Renal pelvis (tissue), 4 donors: ENCODE results near the gene POLRMT. TPM values are rescaled to one million over a fixed set of nuclear protein-coding genes. Genes with fewer than 3 reads are reported as not detected.
"Not testable (repeated sequence)": the region's sequence is repeated elsewhere in the genome, so short reads cannot be mapped to it uniquely, and the experiment has no call there.

ENCODE experiments used
- DNase-seq: peaks from one replicate; pipeline ENCODE4 v3.0.0-alpha.2; 2013
- polyA plus RNA-seq, 3 donors: library from polyadenylated mRNA; unstranded; fragments of 120-200 nt; gene quantifications; one replicate each; pipeline ENCODE4 v1.2.1, GENCODE V29; 2013; ENCODE audit not compliant: insufficient read length in 3 of 3

POLRMT gene
- polyA plus RNA-seq, 3 donors: 64.7 to 78.3 (median 70.9) TPM

GRCh38 chr19:666985-667573, 33.7 kb upstream of the POLRMT start:
- not testable (repeated sequence) for DNase-seq

GRCh38 chr19:664913-665443, 31.6 kb upstream of the POLRMT start:
- peak; percentile 86 for DNase-seq

GRCh38 chr19:663682-664117, 30.4 kb upstream of the POLRMT start:
- DNase-seq: no peak

DNA sequence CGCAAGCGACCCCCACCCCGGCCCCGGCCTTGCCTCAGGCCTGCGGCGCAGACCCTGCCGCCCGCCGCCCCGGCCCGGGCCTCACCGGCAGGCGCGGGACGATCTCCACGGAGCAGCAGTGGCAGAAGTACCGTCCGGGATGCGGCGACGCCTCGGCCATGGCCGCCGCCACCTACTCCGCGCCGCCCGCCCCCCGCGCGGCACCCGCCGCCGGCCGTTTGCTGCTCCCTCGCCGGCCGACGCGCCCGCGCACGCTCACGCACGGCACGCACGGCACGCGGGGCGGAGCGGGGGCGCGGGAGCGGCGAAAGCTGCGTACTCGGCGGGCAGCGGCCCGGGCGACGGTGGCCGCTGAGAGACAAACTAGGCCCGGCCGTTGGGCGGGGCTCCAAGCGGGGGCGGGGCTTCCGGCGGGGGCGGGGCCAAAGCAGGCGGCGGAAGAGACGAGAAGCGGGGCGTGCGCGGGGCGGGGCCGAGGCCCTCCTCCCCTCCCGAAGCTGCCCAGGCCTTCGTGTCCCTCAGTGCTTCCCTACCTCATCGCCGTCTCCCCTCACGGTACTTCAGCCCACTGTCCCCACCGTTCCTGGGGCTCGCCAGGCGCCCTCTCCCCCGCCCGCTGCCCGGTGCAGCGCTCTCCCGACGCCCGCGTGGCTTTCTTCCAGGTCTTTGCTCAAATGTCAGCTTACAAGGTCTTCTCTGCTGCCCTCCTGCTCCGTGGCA, 29.8 kb upstream of the POLRMT start, which contains the start of gene RNF126:
Gene RNF126 (minus strand): TSS at position 253 of the 720 bp plus-strand sequence. CDS start 93 bp downstream, at position 160.
- peak; percentile 86 for DNase-seq

DNA sequence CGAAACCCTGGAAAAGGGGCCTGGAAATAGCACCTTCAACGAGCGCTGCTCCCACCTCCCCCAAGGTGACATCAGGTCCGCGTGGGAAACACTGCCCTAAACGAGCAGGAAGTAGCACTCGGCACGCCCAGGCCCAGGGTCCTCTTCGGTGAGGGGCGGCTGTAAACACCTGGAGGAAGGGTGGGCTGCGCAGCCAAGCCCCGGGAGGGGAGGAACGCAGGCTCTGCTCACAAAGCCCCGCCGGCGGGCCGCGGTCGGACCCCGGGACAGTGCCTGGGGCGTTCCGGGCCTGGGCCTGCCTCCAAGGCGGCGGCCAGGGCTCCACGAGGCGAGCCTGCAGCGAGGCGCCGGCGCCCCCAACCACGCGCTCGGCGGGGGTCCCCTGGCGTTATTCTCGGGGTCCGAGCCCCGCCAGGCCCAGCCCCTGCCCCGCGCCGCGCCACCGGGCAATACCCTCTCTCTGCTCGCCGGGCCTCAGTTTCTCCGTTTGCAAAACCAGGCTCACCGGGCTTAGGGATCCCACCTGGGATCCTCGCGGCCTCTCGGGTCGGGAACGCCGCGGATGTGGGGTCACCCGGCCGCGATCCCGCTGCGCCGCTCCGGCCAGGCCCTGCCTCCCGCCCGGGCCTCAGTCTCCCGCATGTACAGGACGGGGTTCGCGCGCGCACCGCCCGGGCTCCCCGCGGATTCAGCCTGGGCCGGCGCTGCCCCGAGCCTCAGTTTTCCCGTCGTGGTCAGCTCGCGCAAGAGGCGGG, 29.0 kb upstream of the POLRMT start:
- no peak for DNase-seq

- no peak for DNase-seq
These were observed 28.3 kb upstream of the POLRMT start for GRCh38 chr19:661427-662196.

GRCh38 chr19:660793-661426, 27.6 kb upstream of the POLRMT start:
- DNase-seq: no peak

GRCh38 chr19:658916-659839, 25.8 kb upstream of the POLRMT start:
- no peak for DNase-seq

- no peak for DNase-seq
These were observed 24.9 kb upstream of the POLRMT start for GRCh38 chr19:658059-658839.

GRCh38 chr19:657611-658010, 24.3 kb upstream of the POLRMT start:
- no peak for DNase-seq

DNA sequence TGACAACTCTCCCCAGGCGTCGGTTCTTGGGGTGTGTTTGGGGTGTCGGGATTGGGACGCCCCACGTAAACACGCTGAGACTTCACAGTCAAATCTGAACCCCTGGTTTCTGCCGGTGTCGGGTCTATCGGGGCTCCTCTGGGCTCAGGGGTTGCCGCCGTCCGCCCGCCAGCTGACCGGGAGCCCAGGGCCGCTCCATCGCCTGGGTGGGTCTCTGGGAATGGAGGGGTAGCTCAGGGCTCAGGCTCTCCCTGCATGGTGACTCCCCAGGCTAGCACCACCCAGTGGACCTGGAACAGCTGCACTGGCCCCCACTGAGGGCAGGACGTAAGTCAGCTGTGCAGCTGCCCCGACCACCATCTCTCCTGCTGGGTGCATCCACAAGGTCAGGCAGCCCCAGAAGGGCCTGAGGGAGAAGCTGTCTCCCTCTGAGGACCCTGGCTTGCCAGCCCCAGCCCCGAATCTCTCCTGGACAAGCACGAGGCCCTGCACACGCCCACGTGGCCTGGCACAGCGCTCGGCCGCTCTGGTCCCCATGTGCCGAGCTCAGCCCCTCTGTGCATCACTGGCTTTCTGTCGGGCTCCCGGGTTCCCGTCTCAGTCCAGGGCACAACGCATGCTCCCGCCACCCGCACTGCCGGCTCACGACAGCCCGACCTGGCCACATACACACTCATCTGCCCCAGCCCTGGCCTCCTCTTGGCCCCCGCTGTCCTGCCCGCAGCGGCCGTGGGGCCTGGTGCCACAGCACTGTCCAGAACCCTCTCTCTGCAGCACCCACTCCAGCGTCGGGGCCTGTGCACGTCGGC, 23.6 kb upstream of the POLRMT start:
- DNase-seq: no peak

DNA sequence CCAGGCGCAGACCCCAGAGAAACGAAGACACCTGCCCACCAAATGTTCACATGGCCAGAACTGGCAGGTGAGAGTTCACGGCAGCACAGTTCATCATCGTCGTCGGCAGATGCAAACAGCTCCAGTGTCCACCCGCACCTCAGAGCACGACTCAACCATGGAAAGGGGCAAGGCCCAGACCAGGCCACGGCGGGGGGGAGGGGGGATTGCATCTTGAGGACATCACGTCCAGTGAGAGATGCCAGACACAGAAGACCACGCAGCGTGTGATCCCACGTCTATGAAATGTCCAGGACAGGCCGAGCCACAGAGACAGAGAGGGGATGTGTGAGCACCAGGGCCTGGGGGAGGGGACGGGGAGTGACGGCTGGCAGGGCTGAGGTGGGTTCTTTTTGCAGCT, 22.4 kb upstream of the POLRMT start:
- DNase-seq: no peak

DNA sequence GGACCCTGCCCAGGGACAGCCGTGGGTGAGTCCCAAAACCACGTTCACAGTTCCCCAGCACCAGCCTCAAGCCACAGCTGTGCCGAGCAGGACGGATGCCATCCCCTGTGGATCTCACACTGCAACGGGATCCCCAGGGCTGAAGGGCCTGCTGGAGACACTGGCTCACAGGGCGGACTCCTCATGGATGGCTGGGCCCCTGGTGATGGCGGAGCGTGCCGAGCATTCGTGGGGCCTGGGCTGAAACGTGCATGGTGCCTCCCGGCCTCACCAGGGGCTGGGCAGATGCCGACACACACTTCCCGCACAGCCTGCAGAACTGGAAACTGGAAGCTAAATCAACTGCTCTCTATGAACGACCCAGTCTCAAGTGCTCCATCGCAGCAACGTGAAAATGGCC, 20.1 kb upstream of the POLRMT start:
- DNase-seq: no peak

DNA sequence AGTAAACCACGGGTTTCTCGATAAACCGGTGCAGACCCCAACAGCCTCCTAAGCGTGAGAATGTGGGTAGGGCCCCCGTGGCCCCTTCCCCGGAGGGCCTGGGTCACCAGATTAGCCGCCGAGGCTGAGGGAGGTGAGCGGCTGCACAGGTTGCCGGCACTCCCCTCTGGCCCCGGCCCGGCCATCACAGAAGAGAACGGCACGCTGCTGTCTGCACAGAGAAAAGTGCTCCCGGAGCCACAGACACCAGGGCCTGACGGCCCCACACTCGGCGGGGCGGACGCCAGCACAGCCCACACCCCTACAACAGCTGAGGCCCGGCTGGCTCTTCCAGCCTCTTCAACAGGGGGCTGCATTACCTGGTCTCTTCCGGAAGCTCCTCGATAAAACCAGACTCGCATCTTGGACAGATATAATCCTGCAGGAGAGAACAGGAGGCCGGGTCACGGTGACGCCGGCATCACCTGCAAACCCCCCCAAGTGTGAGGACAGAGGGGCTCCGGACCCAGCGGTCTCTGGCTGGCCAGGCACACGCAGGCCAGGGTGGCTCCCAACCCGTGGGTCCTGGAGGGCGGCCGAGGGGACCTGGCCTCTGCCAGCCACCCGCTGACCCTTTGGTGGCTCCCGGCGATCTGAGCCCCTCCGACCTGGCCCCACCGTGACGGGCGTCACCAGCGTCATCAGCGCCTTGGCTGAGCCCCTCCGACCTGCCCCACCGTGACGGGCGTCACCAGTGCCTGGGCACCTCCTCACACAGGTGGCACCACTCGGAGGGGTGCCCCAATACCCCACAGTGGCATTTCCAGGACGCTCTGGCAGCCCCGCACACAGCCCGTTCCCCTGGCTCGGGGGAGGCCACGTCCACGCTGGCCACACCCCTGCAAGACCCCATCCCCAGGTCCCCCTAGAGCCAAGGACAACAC, 19.4 kb upstream of the POLRMT start:
- no peak for DNase-seq

GRCh38 chr19:651991-652390, 18.7 kb upstream of the POLRMT start:
- DNase-seq: no peak

- no peak for DNase-seq
These were observed 17.9 kb upstream of the POLRMT start for GRCh38 chr19:651114-651818.

- DNase-seq: no peak
These were observed 16.8 kb upstream of the POLRMT start for GRCh38 chr19:650121-650520.
